Stimulated activated CD4-positive, alpha-beta T cell treated with anti-CD3 and anti-CD28 coated beads, Interleukin-2, amount 100 ng/mL, for 4 hours (primary cell): ENCODE measurements around the gene GRM5.
A peak's percentile ranks its signal among the peaks of the same experiment; 100 is the strongest.
"Not testable (repeated sequence)": the region's sequence is repeated elsewhere in the genome, so short reads cannot be mapped to it uniquely, and the experiment has no call there.

ENCODE experiments used
- DNase-seq: peaks from one replicate; pipeline ENCODE4 v3.0.0-alpha.2; 2020; ENCODE audit warnings: low read depth

GRM5 gene

DNA sequence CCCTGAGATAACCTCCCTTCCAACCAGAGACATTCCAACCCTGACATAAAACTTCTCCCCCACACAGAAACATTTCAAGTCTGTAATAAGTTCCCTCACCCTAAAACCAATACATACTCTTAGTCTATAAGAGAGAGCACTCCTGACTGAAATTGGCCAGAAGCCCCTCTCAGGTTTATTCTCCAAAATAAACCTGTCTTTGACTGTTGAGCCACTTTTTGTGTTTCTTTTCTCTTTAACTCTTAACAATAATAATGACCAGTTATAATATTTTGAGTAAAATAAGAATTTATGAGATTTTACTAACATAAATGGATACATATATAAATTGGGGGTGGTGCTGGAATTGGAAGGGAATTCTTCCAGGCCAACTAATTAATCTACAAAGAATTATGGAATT is 93.6 kb downstream of the GRM5 start:
- no peak for DNase-seq

DNA sequence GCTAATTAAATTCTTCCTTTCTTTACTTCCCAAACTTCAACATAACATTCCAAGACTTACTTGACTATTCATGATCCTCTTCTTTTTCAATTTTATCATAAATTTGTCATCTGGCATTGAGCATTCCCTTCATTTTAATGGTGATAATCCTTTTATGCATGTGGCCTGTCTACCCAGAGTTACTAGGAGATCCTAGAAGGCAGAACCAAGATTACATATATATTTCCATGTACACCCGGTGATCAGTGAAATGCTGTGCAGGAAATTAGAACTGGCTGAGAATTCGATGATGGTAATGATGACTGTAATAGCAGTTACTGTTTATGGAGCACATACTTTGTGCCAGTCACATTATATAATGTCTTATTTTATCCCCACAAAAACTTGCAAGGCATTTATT is 104.2 kb downstream of the GRM5 start:
- DNase-seq, result not testable (repeated sequence)

DNA sequence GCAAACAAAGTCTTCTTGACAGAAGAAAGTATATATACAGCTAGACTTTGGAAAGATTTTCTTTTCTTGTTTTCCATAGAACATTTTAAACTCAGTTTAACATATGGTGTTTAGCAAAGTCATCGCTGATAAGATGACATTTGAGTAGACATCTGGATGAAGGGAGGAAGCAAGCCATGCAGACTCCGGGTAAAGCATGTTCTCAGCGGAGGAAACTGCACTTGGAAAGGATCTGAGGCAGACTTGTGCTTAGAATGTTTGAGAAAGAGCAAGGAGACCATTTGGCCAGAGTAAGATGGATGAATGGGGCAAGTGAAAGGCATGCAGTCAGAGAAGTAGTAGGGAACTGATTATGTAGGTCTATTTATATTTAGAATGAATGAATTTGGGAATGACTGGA is 105.9 kb downstream of the GRM5 start:
- not testable (repeated sequence) for DNase-seq

DNA sequence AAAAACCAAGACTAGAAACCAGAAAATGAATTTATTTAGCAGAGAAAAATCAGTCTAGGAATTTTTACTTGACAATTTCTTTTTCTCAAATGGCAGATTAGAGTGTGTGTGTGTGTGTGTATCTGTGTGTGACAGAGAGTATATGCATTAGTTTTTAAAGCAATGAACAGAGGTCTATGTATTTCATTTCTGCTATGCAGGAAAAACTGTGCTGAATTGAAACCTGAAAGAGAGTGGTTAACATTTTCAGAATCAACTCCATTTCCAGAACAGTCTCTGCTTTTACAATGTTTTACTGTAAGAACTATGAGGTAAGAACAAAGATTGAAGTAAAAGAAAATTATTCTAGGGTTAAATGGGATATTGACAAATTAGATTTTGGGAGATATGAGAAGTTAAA is 114.8 kb downstream of the GRM5 start:
- no peak for DNase-seq

DNA sequence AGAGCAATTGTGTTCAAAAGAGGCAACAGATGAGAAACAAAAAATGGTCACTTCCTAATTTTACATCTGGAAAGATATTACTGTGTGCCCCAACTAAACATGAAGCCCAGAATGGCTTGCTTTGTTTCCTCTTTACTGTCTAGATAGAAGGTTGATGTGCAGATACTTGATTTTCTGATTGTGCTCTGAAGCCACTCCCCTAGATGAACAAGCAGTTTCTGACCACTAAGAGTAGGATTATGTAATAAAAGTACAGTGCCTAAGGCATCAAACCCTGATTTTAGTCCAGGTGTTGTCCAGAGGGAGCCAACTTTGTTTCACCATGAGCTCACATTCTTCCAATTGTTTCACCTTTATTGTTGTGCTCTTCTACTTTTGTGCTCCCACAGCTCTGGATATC is 116.9 kb downstream of the GRM5 start:
- not testable (repeated sequence) for DNase-seq

DNA sequence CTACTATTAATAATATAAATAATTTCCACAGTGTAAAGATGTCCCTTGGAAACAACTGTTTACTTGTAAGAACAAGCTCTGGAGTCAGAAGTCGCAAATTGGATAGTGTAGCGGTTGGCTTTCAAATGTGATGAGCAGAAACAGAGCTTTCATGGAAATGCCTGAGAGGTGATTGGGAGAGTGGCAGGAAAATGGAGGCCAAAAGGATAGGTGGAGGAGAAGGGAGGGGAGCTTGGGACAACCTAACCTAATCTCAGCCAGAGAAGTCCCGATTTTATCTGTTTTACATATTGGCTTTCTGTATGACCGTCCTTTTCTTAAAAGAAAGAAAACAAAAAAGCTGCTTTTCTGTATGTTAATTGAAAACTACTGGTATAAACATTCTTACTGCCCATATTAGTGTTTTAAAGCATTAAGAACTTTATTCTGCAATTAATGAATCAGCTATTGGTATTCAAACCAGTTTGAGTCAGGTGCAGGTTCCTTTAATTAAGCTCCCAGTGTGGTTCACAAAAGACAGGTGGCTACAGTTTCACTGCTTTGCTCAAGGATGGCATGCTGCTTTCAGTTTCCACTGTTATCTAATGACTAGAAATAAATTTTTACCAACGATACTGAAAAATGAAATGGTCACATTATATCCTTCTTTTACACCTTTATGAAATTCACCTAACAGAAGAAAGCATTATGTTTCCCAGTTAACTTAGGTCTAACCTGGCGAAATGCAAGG is 117.8 kb downstream of the GRM5 start:
- DNase-seq, result not testable (repeated sequence)

DNA sequence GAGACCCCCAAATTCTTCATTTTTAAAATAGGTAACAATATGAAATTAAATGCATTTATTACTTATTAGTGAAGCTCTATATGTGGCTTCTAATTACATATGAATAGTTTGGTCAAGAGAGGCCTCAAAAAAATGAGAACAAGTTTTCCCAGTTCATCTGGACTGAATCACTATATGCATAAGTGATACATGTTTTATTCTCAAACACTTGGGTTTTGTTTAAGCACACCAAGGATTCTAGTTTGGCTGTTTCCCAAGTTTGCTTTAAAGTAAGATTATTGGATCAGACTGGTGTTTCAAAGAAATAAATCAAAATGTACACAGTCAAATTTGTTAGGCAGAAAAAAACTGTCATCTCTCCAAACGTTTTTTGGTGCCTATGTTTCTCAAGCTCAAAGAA is 136.1 kb downstream of the GRM5 start:
- not testable (repeated sequence) for DNase-seq

DNA sequence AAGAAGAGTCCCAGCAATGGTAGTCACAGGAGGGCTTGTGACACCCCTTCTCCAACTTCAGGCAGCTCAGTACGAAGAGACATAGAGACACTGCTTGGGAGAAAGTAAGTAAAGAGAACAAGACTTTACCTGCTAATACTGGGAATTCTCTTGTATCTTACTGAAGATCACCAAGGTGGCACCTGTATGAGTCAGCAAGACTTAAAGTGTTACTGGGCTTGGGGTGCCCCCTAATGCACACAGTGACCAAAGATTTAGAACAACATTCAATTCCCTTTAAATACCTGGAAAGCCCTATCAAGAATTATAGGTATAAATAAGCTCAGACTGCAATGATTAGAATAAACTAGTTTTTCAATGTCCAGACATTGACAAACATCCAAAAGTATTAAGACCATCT is 148.7 kb downstream of the GRM5 start:
- not testable (repeated sequence) for DNase-seq

DNA sequence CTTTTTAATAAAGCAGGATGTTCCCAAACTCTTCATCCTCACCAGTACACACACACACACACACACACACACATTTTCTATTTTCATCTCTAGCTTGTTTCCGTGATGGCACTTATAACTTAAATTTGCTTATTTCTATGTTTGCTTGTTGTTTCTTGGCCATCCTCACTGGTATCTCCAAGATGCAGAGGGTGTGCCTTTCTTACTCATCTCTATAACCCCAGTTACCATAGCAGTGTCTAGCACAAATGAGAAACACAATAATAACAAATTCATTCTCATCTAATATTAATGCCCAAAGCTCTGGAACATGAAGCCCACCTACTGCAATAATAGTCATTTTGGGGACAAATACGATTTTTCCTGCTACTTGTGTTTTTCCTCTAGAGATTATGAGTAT is 156.3 kb downstream of the GRM5 start:
- no peak for DNase-seq

DNA sequence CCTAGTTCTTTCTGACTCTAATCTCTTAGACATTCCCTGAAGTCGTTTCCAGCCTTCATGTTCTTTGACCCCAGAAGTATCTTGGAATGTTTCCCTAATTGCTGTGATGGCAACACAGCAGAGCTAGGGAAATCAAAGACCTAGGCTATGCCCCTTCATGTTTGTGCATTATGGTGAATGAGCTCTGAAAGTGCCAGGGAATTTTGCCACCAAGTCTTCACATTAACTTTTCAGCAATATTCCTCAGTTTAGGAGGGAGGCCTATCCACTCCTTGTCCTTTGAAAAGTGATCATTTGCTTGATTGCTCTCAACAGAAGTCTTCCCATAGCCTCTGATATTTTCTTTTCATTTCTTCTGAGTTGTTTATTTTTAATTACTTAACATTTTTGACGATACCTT is 164.3 kb downstream of the GRM5 start:
- DNase-seq, result not testable (repeated sequence)

DNA sequence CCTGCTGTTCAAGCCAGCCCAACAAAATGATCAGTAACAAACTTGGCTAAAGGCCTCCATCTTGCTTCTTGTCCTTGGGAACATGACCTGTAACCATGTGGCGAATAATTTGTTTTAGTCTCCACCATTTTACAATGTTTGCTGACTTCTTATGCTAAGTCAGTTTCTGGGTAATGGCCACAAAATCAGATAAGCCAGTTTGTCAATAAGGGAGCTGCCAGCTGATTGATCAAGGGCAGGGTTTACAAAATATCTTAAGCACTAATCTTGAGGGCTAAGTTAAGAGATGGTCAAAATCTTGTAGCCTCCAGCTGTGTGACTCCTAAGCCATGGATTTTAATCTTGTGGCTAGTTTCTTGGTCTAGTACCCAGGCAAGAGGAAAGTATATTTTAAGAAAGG is 176.9 kb downstream of the GRM5 start:
- not testable (repeated sequence) for DNase-seq

DNA sequence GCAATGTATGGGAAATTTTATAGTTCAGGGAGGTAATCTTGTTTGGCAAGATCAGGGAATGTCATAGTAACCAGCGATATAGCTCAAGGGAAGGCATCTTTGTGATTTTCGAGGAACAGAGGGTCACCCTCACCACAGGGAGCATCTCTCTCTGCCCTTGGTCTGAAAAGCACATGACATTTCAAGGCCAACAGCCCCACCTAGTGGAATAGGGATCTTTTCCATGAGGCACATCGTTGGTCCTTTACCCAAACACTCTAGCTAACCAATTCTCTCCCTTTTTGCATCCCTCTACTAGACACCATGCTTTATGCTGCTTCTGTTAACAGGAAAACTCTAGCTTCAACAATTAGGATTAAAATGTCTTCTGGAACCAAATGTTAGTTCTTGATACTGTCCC is 179.0 kb downstream of the GRM5 start:
- DNase-seq, result peak; percentile 12

DNA sequence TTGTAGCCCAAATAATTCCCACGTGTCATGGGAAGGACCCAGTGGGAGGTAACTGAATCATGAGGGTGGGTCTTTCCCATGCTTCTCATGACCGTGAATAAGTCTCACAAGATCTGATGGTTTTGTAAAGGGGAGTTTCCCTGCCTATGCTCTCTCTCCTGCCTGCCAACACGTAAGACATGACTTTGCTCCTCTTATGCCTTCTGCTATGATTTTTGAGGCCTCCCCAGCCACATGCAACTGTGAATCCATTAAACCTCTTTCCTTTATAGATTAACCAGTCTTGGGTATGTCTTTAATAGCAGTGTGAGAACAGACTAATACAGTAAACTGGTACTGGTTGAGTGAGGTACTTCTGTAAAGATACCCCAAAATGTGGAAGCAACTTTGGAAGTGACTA is 183.0 kb downstream of the GRM5 start:
- not testable (repeated sequence) for DNase-seq

DNA sequence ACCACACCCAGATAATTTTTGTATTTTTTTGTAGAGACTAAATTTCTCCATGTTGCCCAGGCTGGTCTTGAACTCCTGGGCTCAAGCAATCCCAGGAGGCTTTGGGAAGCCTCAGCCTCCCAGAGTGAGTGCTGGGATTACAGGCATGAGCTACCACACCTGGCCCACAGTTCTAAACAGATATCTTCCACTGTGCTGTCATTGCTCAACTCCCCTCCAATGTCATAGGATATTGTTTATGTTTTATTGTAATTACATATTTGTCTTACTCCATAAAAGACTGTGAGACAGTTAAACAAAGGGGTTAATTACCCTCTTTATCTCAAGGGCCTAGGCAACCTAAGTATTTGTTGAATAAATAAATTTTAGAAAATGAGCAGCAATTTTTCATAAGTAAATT is 204.2 kb downstream of the GRM5 start:
- no peak for DNase-seq

DNA sequence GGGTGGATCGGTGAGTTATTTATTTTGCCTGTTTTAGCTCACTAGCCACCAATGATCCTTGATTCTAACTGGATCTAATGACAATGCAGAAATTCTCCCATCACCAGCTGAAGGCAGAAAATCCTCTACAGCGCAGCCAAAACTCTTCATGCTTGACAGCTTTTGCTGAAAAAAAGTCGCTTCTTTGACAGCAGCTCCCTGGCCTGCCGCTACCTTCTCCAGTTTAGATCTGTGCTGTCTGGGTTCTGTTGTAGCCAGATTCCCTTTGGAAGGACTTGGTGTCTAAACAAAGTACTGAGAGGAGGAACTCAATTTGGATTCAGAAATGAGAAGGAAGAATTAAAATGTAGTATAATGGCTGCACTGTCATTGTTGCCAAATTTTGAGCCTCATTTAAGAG is 205.4 kb downstream of the GRM5 start:
- DNase-seq, result not testable (repeated sequence)

DNA sequence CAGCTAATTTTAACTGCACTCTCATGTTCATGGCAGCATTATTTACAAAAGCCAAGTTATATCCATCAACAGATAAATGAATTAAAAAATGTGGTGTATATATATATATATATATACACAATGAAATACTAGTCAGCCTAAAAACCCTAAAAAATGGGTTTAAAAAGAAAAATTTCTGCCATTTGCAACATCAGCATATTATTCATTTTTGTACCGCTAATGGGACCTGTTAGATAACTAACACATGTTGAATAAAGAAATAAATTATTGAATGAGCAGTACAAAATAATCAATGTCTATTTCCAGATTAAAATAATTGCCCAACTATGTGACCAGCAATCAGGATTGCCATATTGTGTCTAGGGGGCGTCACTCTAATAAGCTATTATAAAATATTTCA is 211.8 kb downstream of the GRM5 start:
- not testable (repeated sequence) for DNase-seq

DNA sequence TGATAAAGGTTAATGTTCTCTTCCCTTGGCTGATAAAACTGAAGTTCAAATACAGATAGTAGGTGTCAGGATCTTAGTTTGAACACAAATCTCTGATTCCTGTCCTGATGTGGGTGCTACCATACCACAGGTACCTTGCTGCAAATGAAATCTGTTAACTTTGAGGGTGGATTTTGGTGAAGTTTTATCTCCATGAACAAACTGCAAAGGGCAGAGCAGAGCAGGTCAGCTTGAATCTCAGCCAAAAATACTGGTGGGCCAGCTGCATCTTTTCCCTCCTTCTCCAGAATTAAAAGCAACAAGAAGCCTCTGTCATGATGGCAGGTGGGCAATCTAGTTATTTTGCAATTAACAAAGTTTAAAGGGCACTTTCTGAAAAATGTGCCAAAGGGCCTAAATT is 214.2 kb downstream of the GRM5 start:
- DNase-seq, result not testable (repeated sequence)

DNA sequence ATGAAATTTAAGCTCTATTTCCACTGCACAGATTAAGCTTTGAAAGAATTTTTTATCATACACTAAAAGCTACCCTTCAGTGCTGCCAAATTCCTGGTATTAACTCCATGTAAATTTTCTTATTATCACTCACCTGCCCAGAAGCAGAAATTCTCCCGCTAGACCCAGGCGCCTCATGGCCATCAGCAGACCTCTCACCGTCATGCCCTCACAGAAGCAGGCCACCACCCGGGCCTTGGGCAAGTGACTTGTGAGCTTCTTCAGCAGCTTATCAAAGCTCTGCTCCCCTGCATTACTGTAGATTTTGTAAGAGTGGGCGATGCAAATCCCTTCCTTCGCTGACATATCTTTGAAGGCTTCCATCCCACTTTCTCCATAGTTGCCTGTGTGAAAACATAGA is 216.0 kb downstream of the GRM5 start:
- DNase-seq, result not testable (repeated sequence)

DNA sequence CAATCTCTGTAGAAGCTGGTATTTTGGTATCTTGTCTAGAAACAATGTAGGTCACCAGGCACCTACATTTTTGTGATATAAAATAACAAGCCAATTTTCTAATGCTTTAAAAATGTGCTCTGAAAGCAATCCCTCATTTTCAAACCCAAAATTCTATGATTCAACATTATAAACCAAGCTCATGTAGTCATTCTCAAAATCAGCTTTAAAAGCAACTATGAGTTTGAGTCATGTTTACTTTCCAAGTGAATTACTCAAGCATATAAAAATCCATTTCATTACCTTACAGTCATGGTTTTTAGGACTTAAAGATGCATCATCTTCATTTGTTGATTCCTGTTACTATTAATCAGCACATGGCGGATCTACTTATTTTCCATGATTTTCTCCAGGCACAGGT is 216.4 kb downstream of the GRM5 start:
- no peak for DNase-seq

DNA sequence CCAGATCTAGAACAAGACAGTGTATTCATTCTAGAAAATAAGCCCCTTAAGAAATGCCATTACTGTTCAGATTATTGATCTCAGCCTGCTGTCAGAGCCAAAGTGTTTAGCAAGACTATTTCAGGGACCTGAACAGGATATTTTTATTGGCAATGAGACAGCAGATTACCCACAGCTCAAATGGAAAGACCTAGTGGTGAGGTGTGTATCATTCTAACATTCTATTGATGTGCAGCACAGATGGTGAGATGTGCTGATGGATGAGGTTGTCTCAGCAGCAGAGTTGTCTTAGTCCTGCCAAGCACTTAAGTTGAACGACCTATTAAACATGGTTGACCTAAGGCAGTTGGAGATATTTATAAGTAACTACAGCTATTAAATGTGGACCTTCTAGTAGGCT is 219.5 kb downstream of the GRM5 start:
- not testable (repeated sequence) for DNase-seq

DNA sequence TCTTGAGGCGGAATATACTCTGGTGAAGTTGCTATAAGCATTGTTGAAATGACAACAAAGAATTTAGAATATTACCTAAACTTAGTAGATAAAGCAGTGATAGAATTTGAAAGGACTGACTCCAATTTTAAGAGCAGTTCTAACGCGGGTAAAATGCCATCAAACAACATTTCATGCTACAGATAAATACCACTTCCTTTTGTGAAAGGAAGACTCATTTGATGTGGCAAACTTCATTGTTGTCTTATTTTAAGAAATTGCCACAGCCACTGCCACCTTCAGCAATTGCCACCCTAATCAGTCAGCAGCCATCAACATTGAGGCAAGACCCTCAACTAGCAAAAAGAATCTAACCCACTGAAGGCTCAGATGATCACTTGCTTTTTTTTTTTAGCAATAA is 220.8 kb downstream of the GRM5 start:
- not testable (repeated sequence) for DNase-seq

DNA sequence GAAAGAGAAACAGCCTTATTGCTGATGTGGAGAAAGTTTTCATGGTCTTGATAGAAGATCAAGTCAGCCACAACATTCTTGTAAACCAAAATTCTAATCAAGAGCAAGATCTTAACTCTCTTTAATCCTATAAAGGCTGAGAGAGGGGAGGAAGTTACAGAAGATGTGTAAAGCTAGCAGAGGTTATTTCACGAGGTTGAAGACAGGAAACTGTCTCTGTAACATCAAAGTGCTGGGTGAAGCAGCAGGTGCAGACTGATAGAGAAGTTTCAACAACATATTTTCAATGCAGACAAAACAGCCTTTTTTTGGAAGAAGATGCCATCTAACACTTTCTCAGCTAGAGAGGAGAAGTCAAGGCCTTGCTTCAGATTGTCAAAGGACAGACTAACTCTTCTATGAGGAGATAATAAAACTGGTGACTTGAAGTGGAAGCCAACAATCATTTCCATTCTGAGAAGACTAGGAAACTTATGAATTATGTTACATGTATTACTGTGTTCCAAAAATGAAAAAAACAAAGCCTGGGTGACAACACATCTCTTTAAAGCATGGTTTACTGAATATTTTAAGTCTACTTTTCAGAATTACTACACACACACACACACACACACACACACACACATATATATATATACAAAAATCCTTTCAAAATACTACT is 221.9 kb downstream of the GRM5 start:
- not testable (repeated sequence) for DNase-seq

DNA sequence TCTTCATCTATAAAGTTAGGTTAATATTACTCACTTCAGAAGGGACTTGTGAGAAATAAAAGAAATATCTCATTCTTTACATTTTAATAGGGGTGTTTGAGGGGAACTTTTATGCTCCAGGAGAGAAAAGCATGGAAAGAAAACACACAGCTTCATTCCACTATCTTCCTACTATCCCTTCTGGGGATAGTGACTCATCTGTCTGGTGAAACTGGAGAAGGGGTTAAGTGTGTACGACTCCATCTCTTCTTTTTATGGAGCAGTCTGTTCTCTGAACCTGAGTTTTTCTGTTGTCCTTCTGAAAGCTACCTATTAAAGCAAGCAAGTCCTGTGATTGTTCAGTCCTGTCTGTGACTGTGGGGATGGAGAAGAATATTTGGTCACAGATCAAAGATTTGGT is 227.6 kb downstream of the GRM5 start:
- DNase-seq, result not testable (repeated sequence)

DNA sequence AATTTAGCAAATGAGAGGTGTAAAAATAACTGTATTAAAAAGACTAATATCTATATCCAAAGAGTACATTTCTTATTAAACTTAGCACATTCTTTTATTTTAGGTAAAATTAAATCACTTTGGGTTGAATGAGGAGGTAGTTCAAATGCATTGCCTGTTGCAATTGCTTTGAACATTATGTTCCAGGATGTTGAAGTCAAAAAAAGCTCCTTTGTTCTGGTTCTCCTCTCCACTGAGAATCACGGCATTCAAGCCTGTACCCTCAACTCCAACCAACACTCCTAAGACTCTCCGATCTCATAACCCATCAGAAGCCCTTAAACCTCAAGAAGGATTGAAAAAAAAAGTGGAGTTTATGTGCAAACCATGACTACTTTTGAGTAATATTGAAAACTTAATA is 230.1 kb downstream of the GRM5 start:
- not testable (repeated sequence) for DNase-seq
